OCI-LY1 (cell line): ENCODE data around the gene ARMCX2.

Source experiments
- CTCF ChIP-seq: fragments of 200-600 bp; sonication (generic), shearing (Covaris generic); IDR thresholded peaks from 2 replicates; pipeline ENCODE4 v1.5.1; 2017; ENCODE audit warnings: mild to moderate bottlenecking, antibody characterized with exemption, low read length, moderate library complexity, mixed read lengths
- EZH2 ChIP-seq: fragments of 200-600 bp; sonication (generic), shearing (Covaris generic); IDR thresholded peaks from 2 replicates; pipeline ENCODE4 v1.8.0; 2017; ENCODE audit warnings: borderline replicate concordance, mixed run types, mild to moderate bottlenecking, antibody characterized with exemption, low read length, moderate library complexity, mixed read lengths

- no peak for TF ChIP-seq CTCF
- no peak for TF ChIP-seq EZH2
Observed at GRCh38 chrX:101708163-101708562, 48.5 kb upstream of the ARMCX2 start.
